Hematopoietic multipotent progenitor cell treated with erythropoietin and hydrocortisone succinate and interleukin-3 and kit ligand, for 4 days (in vitro differentiated cells): ENCODE measurements around the gene SLC38A4.
"Not testable (repeated sequence)": the region's sequence is repeated elsewhere in the genome, so short reads cannot be mapped to it uniquely, and the experiment has no call there.

Experiments used
- DNase-seq: peaks from one replicate; pipeline ENCODE4 v3.0.0-alpha.2; 2015

SLC38A4 gene, protein sequence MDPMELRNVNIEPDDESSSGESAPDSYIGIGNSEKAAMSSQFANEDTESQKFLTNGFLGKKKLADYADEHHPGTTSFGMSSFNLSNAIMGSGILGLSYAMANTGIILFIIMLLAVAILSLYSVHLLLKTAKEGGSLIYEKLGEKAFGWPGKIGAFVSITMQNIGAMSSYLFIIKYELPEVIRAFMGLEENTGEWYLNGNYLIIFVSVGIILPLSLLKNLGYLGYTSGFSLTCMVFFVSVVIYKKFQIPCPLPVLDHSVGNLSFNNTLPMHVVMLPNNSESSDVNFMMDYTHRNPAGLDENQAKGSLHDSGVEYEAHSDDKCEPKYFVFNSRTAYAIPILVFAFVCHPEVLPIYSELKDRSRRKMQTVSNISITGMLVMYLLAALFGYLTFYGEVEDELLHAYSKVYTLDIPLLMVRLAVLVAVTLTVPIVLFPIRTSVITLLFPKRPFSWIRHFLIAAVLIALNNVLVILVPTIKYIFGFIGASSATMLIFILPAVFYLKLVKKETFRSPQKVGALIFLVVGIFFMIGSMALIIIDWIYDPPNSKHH

GRCh38 chr12:46825591-46826414, at the start of gene SLC38A4:
Gene SLC38A4 (minus strand): TSS chr12:46825997. CDS start chr12:46793071, 32,926 bp downstream.
- peak; percentile 12 for DNase-seq

DNA sequence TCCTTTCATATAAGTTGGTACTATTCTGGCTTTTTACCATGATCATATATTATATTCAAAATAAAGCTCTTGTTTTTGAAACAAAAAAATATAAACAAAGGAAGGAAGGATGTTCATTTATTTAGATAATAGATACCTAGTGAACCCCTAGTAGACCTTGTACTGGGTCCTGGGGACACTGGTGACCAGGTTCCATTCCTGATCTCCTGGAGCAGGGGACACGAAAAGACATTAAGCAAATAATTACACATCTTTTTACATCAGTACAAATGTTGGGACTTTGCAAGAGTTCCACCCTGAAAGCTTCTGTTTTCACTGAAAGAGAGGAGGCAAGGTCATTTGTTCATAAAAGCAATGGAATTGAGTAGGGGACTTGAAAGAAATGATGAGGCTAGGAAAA, 49.3 kb upstream of the SLC38A4 start:
- DNase-seq, result no peak

- DNase-seq, result no peak
Observed at GRCh38 chr12:46874642-46875041, 48.8 kb upstream of the SLC38A4 start.

GRCh38 chr12:46872135-46872534, 46.3 kb upstream of the SLC38A4 start:
- no peak for DNase-seq

DNA sequence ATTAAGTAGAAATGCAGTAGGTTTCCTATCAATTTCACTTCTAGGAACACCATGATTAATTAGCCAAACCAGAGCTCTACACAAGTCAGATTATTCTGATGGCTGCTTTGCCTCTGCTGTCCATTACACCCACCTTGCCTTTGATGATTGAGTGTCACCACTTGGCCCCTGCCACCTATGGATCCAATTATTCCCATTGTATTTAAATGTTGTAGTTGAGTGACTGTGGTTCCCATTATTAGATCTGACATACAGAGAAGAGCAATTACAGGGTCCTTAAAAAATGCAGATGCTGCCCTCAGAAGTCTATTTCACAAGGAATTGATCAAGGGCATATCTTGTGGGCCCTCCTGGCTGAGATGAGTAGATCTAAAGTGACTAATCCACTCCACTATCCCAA, 39.5 kb upstream of the SLC38A4 start:
- DNase-seq, result no peak

GRCh38 chr12:46858368-46858767, 32.6 kb upstream of the SLC38A4 start:
- DNase-seq, result peak; percentile 1

GRCh38 chr12:46857486-46857885, 31.7 kb upstream of the SLC38A4 start:
- no peak for DNase-seq

DNA sequence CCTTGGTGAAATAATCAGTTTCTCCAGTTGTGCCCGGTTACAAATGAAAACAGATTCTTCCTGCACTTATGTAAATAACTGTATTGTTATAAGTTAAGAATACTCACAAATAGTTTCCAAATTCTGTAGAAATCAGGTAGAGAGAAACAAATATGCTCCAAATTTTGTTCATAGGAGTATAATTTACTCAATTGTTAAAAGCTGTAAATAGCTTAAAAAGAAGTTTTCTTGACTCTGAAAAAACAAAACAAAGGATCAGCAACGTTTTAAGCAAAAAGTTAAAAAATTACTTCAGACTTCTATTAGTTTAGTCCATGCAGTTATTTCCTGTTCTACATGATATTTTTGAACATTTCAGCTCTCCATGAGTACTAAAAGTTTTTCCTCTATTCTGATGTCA, 30.0 kb upstream of the SLC38A4 start:
- no peak for DNase-seq

GRCh38 chr12:46854188-46854587, 28.4 kb upstream of the SLC38A4 start:
- not testable (repeated sequence) for DNase-seq

DNA sequence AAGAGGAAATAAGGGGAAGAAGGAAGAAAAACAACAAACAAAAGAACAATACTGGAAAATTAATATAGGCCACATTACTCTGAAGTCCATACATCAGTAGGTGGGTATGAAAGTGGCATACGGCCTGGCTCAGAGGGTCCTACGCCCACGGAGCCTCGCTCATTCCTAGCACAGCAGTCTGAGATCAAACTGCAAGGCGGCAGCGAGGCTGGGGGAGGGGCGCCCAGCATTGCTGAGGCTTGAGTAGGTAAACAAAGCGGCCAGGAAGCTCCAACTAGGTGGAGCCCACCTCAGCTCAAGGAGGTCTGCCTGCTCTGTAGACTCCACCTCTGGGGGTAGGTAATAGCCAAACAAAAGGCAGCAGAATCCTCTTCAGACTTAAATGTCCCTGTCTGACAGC, 23.0 kb upstream of the SLC38A4 start:
- DNase-seq, result not testable (repeated sequence)

DNA sequence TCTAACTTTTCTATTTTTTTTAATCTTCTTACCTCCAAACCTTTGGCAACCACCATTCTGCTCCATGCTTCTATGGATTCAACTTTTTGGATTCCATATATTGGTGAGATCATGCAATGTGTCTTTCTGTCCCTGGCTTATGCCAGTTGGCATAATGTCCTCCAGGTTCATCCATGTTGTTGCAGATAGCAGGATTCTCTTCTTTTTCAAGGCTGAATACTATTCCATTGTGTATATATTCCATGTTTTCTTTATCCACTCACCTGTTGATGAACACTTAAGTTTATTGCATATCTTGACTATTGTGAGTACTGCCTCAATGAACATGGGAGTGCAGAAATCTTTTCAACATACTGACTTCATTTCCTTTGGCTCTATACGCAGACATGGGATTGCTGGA, 21.2 kb upstream of the SLC38A4 start:
- DNase-seq, result no peak

GRCh38 chr12:46843811-46844210, 18.0 kb upstream of the SLC38A4 start:
- DNase-seq, result no peak

DNA sequence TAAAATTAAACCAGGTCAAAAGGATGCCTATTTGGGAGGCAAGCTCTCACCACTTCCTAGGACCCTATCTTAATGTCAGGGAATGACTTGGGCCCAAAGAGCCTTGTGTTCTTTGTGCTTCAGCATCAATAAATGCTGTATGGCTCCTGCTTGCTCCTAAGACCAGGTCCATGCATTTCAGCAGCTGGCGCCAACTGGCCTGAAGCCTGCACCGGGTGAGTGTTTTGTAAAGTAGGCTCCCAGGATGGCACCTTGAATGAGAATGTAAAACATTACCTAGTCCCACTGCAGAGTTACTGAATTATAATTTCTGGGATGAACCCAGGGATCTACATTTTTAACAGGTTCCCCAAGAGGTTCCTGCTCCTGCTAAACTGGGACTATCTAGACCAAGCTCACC, 16.1 kb upstream of the SLC38A4 start:
- no peak for DNase-seq

GRCh38 chr12:46839964-46840363, 14.2 kb upstream of the SLC38A4 start:
- DNase-seq, result no peak

DNA sequence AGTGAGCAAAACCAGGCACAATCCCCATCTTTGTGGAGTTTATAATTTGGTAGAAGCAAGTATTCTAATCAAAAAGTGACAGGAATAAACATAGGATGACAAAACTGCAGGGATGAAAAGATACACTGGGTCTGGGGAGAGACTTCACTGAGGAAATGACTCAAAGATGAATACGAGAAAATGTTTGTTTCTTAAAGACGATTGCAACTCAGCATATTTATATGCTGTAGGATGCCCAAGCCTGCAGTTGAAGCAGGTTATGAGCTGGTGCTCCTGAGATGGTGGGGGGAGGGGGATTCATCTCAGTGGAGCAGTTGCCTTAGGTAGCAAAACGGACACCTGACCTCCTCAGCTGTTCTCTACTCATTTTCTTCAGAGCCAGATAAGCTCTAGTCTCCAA, 13.4 kb upstream of the SLC38A4 start:
- DNase-seq, result no peak

GRCh38 chr12:46835785-46836184, 10.0 kb upstream of the SLC38A4 start:
- DNase-seq, result peak; percentile 16

GRCh38 chr12:46832130-46832704, 6.4 kb upstream of the SLC38A4 start:
- no peak for DNase-seq

DNA sequence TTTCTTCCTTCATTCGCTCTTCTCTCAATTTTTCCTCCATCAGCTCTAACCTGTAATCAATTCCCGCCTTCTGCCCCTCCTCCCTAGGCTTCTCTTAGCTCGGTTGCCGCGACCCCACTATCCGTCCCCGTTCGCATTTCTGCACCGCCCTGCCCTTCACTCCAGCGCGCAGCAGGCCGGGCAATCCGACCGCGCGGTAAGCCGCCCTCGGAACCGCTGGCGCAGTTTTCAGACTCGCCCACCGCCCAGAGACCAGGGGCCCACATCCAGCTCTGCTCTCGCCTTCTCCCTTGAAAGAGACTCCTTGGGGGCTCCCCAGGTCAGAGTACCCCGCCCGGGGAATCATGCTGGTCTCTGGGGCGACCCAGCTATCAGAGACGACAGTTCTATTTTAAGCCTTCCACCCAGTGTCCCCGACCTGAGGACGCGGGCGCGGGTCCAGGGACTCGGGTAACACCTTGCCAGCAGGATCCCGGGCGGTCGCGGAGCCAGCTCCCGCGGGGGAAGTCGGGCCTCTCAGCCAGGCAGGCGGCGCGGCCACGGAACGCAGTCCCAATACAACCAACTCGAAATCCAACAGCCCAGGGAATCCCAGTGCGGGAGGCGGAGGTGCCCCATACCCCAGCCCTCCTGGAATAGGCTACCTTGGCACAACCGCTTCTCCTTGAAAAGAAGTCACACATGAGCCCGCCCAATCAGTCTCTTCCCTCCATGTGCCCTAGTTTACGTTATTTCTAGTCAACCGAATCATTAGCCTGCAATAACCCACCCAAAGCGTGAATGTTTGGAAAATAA, 5.7 kb upstream of the SLC38A4 start:
- DNase-seq, result peak; percentile 11

DNA sequence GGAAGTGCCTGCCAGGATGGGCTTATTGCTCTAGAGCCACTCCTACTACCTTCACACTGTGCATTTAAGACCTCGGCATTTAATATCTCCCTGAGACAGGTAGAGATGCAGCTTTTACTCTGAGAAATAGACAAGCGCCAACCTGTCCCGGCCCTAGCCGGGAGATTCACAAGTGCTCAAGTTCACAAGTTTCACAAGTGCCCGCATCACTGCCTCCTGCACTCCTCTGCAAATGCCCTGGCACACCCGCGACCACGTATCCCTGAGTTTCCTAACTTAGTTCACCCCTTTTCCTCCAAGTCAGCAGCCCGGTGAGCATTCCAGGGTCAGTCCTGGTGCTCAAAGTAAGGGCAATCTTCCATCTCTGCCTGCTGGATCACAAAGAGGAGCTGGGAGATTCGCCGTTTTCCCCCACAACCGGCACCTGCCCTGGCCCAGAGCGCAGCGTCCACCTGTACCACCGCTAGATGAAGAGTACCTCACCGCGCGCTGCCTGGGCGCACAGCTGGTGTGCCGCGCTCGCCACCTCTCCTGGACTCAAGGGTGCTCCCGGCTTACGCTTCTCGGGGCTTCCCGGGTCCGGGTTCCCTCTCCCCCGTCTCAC, 5.0 kb upstream of the SLC38A4 start:
- no peak for DNase-seq

DNA sequence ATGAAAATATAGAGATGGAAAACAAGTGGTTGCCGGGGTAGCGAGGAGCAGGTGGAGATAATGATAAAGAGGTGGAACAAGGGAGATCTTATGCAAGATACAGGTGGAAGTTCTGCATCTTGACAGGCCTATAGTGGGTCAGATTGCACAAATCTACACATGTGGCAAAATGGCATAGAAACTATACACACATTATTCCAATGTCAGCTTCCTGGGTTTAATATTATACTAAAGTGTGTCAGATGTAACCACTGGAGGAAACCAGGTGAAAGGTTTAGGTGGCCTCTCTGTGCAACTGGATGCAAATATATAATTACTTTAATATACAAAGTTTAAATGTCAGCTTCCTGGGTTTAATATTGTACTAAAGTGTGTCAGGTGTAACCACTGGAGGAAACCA, 1.1 kb downstream of the SLC38A4 start:
- no peak for DNase-seq

DNA sequence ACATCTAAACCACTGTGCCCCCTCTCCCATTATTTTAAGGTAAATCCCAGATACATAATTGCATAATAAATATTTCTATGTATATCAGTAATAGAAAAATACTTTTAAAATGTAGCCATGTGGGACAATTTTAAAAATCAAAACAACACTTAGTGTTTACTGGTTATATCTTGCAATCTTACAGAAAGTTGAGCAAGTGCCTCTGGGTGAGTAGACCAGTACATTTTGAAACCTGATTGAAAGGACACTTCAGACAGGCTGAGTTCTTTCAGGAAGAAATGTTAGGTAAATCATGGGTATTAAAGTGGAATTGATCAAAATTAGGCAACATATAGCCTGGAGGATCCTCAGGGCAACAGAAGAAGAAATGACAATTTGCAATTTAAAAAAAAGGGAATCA, 7.2 kb downstream of the SLC38A4 start:
- no peak for DNase-seq

DNA sequence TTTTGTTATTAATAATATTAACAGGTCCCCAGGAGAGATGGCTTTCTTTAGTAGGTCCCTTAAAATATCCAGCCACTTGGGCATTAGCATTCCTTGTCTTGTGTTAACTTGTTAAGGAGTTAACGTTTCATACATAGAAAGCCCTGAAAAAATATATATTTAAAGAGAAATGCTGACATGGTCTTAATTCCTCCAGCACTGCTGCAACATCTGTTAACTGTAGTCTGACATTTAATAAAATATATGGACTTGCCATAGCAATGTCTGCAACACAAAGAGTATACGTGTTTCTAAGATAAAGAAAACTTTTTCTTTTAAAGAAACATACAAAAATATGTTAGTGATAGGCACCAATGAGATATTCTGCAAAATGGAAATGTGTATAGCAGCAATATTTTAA, 10.0 kb downstream of the SLC38A4 start:
- DNase-seq, result no peak
